Measurements from ENCODE around the gene PGF. TPM values are rescaled to one million over a fixed set of nuclear protein-coding genes. Genes with fewer than 3 reads are reported as not detected.

PGF gene
- total and polyA plus RNA-seq, 2 of the 13 experiments (the other 11 are each of a cell fraction or from before 2014, with no cell fraction given), result 10.7 to 27.5 TPM

GRCh38 chr14:74932401-74932901, 22.9 kb downstream of the PGF start (continued):
- TF ChIP-seq, protein P1, sequence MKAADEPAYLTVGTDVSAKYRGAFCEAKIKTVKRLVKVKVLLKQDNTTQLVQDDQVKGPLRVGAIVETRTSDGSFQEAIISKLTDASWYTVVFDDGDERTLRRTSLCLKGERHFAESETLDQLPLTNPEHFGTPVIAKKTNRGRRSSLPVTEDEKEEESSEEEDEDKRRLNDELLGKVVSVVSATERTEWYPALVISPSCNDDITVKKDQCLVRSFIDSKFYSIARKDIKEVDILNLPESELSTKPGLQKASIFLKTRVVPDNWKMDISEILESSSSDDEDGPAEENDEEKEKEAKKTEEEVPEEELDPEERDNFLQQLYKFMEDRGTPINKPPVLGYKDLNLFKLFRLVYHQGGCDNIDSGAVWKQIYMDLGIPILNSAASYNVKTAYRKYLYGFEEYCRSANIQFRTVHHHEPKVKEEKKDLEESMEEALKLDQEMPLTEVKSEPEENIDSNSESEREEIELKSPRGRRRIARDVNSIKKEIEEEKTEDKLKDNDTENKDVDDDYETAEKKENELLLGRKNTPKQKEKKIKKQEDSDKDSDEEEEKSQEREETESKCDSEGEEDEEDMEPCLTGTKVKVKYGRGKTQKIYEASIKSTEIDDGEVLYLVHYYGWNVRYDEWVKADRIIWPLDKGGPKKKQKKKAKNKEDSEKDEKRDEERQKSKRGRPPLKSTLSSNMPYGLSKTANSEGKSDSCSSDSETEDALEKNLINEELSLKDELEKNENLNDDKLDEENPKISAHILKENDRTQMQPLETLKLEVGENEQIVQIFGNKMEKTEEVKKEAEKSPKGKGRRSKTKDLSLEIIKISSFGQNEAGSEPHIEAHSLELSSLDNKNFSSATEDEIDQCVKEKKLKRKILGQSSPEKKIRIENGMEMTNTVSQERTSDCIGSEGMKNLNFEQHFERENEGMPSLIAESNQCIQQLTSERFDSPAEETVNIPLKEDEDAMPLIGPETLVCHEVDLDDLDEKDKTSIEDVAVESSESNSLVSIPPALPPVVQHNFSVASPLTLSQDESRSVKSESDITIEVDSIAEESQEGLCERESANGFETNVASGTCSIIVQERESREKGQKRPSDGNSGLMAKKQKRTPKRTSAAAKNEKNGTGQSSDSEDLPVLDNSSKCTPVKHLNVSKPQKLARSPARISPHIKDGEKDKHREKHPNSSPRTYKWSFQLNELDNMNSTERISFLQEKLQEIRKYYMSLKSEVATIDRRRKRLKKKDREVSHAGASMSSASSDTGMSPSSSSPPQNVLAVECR (CRISPR knock-in tag; IDR thresholded peaks at IDR 0.05; ENCODE audit: borderline replicate concordance), result peak; percentile 43; the same call in 1 of the 2 replicates
- no peak for TF ChIP-seq ZKSCAN1 (IDR thresholded peaks at IDR 0.05; ENCODE audit: low read length)
- peak; percentile 26; the same call in 1 of the 2 replicates for TF ChIP-seq FOXA3 (CRISPR knock-in tag; IDR thresholded peaks at IDR 0.05)
- no peak for TF ChIP-seq ZNF749 (CRISPR knock-in tag; IDR thresholded peaks at IDR 0.05; ENCODE audit: borderline replicate concordance)
- TF ChIP-seq, protein P2, sequence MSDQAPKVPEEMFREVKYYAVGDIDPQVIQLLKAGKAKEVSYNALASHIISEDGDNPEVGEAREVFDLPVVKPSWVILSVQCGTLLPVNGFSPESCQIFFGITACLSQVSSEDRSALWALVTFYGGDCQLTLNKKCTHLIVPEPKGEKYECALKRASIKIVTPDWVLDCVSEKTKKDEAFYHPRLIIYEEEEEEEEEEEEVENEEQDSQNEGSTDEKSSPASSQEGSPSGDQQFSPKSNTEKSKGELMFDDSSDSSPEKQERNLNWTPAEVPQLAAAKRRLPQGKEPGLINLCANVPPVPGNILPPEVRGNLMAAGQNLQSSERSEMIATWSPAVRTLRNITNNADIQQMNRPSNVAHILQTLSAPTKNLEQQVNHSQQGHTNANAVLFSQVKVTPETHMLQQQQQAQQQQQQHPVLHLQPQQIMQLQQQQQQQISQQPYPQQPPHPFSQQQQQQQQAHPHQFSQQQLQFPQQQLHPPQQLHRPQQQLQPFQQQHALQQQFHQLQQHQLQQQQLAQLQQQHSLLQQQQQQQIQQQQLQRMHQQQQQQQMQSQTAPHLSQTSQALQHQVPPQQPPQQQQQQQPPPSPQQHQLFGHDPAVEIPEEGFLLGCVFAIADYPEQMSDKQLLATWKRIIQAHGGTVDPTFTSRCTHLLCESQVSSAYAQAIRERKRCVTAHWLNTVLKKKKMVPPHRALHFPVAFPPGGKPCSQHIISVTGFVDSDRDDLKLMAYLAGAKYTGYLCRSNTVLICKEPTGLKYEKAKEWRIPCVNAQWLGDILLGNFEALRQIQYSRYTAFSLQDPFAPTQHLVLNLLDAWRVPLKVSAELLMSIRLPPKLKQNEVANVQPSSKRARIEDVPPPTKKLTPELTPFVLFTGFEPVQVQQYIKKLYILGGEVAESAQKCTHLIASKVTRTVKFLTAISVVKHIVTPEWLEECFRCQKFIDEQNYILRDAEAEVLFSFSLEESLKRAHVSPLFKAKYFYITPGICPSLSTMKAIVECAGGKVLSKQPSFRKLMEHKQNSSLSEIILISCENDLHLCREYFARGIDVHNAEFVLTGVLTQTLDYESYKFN (CRISPR knock-in tag; conservative IDR thresholded peaks at IDR 0.05), result peak; percentile 75
- peak; percentile 50; the same call in 1 of the 2 replicates for TF ChIP-seq PPARG (CRISPR knock-in tag; conservative IDR thresholded peaks at IDR 0.05)
- TF ChIP-seq, protein P3, sequence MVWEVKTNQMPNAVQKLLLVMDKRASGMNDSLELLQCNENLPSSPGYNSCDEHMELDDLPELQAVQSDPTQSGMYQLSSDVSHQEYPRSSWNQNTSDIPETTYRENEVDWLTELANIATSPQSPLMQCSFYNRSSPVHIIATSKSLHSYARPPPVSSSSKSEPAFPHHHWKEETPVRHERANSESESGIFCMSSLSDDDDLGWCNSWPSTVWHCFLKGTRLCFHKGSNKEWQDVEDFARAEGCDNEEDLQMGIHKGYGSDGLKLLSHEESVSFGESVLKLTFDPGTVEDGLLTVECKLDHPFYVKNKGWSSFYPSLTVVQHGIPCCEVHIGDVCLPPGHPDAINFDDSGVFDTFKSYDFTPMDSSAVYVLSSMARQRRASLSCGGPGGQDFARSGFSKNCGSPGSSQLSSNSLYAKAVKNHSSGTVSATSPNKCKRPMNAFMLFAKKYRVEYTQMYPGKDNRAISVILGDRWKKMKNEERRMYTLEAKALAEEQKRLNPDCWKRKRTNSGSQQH (CRISPR knock-in tag; IDR thresholded peaks at IDR 0.05; ENCODE audit: low read depth), result 0 out of 2 replicates have a peak, but pooled peaks have one; percentile 28
- no peak for TF ChIP-seq KDM6A (CRISPR knock-in tag; IDR thresholded peaks at IDR 0.05; ENCODE audit: low read depth)
- no peak for TF ChIP-seq ZNF550 (CRISPR knock-in tag; IDR thresholded peaks at IDR 0.05; ENCODE audit: borderline replicate concordance)
- TF ChIP-seq GABPB1 (CRISPR knock-in tag; IDR thresholded peaks at IDR 0.05), result peak; percentile 28; the same call in 1 of the 2 replicates
- TF ChIP-seq NR1H2 (CRISPR knock-in tag; IDR thresholded peaks at IDR 0.05; ENCODE audit: borderline replicate concordance, low read depth), result no peak
- TF ChIP-seq, protein P4, sequence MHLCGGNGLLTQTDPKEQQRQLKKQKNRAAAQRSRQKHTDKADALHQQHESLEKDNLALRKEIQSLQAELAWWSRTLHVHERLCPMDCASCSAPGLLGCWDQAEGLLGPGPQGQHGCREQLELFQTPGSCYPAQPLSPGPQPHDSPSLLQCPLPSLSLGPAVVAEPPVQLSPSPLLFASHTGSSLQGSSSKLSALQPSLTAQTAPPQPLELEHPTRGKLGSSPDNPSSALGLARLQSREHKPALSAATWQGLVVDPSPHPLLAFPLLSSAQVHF (CRISPR knock-in tag; IDR thresholded peaks at IDR 0.05), result no peak
- peak; percentile 67 for TF ChIP-seq FOXP4 (CRISPR knock-in tag; IDR thresholded peaks at IDR 0.05)
- no peak for TF ChIP-seq EED (CRISPR knock-in tag; IDR thresholded peaks at IDR 0.05)
- TF ChIP-seq, protein P5, sequence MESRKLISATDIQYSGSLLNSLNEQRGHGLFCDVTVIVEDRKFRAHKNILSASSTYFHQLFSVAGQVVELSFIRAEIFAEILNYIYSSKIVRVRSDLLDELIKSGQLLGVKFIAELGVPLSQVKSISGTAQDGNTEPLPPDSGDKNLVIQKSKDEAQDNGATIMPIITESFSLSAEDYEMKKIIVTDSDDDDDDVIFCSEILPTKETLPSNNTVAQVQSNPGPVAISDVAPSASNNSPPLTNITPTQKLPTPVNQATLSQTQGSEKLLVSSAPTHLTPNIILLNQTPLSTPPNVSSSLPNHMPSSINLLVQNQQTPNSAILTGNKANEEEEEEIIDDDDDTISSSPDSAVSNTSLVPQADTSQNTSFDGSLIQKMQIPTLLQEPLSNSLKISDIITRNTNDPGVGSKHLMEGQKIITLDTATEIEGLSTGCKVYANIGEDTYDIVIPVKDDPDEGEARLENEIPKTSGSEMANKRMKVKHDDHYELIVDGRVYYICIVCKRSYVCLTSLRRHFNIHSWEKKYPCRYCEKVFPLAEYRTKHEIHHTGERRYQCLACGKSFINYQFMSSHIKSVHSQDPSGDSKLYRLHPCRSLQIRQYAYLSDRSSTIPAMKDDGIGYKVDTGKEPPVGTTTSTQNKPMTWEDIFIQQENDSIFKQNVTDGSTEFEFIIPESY (CRISPR knock-in tag; IDR thresholded peaks at IDR 0.05), result no peak
